Activated CD4-positive, alpha-beta T cell treated with anti-CD3 and anti-CD28 coated beads, Interleukin-2, amount 50 U/mL, for 48 hours (primary cell): ENCODE data around the gene IL18.
"Not testable (repeated sequence)": the region's sequence is repeated elsewhere in the genome, so short reads cannot be mapped to it uniquely, and the experiment has no call there.

ENCODE experiments used
- DNase-seq, 2 experiments: peaks; one replicate each; pipeline ENCODE4 v3.0.0-alpha.2; 2020

IL18 gene

DNA sequence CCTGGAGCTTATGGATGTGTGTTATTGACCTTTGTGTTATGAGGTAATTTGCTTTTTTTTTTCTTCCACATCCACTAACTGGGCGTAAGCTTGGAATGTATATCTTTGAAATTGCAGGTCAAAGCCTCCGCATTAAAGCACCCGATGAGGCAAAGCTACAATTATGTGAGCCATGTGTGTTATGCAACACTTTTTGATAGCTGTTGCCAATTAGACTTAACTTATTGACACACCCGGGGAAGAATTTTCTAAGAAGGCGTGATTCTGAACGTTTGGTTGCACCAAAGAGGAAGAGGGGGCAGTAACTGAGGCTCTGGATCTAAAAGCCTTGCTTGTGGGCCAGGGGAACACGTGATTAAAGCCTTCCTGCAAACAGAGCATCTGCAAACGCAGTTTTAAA is 2.7 kb upstream of the IL18 start:
- no peak for DNase-seq

DNA sequence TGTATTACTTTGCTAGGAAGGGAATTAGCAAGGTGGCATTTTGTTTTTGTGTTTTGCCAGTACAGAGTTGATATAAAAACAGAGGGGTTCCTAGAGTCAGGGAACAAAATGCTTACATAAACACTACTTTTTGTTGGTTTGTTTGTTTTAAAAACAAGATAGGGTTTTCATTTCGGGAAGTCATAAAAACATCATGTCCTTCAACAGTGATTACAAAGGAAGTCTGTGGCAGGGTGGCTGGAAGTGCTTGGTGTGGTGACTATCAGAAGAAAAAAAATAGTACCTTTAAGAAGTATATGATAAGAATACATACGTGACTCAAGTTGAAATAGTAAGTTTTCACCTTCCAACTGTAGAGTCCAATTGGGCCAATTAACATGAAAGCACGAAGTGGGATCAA is 1.2 kb upstream of the IL18 start:
- DNase-seq: no peak

DNA sequence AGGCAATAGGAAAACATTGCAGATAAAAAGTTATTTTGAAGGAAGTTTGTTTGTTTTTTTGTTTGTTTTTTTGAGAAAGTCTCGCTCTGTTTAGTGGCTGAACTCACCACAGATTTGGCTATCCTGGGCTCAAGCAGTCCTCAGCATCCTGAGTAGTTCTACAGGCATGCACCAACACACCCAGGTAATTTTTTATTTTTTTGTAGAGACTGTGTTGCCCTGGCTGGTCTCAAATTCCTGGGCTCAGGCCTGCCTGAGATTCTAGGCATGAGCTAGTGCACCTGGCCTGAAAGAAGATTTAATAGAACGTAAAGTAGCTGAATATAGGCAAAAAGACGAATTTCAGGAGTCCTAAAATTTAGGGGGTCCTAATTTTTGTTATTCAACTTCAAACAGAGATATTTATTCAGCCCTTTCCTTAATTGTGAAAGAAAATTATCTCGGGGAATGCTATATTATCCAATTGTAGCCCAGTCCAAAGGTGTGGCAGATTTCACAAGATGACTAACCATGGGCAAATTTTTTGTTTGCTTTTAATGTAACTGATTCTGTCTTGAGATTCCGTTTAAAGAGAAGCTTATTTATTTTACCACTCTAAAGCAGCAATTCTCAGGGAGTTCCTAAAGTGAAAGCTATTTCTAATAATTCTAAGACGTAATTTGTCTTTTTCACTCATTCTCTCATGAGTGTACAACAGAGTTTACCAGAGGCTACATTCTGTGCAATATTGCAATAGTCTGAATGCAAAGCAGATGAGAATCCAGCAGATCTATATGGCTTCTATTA is 940 bp downstream of the IL18 start:
- no peak for DNase-seq

DNA sequence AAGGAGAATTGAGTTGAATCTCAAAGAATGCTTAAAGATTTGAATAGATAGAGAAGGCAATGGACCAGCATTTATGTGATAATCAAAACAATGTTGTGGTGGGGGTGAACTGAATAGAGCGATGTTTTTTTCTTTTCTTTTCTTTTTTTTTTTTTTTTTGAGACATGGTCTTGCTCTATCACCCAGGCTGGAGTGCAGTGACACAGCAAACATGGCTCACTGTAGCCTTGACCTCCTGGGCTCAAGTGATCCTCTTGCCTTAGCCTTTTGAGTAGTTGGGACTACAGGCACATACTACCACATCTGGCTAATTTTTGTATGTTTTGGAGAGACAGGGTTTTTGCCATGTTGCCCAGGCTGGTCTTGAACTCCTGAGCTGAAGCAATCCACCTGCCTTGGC is 1.7 kb downstream of the IL18 start:
- DNase-seq: not testable (repeated sequence)

DNA sequence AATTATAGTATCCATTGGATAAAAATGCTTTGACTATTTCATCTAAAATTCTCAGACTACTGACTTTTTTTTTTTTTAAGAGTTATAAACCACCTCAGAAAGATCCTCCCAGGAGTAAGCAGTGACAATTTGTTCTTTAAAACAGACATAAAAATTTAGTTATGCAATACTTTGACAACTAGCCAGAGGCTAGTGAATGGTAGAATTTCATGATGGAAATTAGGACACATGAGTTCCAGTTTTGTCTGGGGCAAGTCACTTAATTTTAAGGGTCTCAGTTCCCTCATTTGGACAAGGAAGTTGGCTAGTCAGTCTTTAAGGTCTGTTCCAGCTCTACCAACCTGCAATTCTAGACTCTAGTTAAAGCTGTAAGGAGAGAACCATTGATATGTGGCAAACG is 2.9 kb downstream of the IL18 start:
- no peak for DNase-seq

DNA sequence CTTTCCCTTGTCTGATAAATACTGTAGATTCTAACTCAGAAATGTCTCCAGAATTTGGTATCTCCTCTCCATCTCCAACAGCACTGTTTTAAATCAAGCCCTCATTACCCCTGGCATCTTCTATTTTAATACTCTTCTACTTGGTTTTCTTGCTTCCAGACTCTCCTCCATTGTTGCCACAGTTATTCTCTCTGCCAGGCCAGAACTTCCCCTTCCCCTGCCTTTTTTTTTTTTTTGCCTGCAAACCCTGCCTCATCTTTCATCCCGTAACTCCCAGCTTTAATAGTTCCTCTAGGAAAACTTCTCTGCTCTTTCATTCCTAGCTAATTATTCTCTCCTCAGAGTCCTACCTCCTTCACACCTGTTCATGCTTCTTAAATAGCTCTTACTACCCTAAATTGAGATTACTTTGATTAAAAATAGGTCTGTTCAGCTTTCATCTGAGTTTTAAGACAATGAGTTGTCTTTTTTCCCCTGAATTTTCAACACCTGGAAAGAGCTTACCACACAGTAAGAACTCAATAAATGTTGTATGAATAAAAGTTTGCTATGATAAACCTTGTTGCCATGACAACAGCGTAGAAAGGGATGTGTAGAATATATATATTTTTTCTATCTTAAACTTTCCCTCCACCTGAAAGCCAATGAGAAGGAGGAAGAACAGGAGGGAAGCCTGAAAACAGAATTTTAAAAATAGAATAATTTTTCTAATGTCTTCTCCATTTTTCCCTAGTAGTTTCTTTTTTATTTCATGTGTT is 3.6 kb downstream of the IL18 start:
- no peak for DNase-seq

DNA sequence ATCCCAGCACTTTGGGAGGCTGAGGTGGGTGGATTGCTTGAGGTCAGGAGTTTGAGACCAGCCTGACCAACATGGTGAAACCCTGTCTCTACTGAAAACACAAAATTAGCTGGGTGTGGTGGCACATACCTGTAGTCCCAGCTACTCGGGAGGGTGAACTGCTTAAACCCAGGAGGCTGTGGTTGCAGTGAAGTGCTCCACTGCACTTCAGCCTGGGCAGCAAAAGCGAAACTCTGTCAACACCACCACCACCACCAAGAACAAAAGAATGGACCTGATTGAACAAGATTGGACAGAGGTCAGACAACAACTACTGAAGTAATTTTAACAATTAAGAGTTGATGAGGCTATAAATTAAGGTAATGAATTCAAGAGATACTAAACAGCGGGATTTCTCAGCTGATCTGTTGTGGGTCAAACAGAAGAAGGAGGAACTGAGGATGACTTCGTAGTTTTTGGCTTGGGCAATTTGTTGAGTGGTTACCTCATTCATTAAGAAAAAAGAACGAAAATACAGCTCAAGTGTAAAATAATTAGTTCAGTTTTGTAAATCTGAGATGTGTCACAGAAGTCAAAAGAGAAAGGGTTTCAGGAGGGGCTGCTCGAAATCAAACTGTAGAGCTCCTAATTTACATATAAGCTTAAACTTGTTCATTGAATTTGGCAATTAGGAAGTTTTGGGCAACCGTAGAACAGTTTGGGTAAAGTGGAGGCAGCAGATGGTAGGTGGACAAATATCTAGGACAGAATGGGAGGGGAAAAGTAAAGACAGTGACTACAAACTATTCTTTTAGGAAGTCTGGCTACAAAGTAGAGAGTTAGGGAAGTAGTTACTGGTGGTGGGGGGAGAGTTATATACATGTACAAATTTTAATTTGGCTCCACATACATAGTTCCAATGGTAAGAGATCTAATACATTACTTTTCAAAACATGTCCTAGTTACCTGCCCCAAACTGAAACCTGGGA is 4.5 kb downstream of the IL18 start:
- no peak for DNase-seq

DNA sequence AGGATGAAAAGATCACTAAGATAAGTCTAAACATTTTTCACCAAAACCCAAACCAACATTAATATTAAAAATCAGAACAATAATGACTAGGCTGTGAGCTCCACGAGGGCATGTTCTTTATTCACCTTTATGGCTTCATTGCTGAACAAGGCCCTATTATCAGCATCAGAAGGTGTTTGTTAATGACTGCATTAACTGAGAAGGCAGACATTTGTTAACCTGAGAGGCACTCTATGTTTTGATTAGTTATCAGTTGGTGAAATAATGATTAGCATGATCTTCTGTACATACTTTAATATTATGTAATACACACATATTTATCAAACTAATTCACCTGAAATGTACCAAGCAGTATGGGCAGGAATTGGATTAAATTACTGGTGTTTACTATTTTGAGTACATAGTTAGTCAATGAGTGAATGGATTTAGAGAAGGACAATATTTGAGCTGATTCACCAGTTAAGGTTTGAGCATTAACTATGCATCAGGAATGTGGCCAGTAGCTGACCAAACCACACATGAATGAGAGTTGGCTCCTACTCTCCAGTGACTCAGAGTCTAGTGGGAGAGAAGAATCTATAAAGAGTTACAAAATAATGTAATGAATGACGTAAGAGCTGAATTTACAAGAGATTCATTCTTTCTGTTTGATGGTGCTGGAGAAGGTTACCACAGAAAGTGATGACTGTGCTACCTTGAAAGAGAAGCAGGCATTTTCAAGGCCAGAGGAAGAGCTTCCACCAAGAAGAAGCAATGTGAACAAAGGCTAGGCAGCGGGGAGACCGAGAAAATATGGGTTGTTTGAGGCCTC is 6.7 kb downstream of the IL18 start:
- no peak for DNase-seq

DNA sequence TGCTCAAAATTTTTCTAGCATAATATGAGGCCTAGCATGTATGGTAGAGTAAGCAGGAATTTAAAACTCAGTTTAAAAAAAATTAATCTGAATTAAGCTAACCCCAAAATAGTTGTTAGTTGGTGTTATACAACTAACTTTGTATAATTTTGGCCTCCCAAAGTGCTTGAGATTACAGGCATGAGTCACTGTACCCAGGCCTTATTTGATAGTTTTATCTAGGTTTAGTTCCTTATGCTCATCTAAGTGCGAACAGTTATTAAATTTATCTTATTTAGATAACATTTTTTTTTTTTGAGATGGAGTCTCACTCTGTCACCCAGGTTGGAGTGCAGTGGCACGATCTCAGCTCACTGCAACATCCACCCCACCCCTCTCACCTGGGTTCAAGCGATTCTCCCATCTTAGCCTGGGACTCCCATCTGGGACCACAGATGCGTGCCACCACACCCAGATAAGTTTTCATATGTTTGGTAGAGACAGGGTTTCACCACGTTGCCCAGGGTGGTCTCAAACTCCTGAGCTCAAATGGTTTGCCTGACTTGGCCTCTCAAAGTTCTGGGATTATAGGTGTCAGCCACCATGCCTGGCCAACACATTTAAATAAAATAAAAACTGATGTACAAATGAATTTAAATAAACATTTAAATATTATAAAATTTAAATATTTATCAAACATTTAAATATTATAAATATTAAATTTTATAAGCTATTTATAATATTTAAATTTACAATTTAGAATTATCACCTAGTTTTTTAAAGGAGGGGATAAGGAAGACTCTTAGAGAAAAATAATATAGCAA is 7.5 kb downstream of the IL18 start:
- DNase-seq: no peak

DNA sequence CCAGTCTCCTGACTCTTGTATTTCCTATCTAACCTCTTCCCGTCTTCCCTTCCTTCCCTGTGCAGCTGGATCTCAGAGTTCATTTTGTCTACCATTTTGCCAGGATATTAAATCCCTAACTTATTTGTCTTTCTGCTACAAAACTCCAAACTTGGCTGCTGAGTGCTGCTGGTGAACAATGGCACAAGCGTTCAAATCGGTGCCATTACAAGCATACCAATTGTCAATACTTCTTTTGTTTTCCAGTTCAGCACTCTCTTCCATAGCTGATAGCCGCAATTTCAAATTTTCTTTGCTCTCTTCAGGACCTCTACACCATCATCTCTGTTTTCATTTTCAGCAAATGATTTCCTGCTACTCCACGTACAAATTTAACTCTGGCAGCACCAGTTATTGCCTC is 13.4 kb downstream of the IL18 start:
- DNase-seq: no peak

DNA sequence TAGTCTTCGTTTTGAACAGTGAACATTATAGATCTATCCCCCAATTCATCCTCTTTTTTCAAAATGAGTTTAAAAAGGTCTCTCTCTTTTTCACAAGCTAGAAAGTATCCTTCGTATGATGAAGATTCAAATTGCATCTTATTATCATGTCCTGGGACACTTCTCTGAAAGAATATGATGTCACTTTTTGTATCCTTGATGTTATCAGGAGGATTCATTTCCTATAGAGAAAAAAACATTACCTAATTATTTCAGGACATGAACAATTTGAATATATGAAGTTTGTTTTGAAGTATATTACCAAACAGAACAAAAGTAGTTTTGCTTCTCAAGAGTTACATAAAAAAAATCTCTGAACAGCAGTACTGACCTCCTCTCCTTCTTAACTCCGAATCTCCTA is 20.3 kb downstream of the IL18 start:
- DNase-seq: no peak

DNA sequence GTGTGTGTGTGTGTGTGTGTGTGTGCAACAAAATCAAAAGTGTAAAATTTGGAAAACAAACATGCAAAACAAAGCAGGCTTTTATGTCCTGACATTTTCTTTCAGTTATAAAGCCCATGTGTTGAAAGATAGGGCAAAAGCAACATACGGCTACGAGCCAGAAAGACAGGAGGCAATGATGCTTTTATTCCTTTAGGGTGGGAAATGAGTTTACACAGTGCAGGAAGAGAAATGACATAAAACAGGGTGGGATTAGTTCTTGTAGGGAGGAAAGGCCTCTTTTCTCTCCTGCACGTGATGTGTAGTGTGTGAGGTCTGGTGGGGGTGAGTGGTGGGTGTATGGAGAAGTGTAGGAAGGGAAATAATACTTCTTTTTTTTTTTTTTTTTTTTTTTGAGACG is 29.4 kb downstream of the IL18 start:
- DNase-seq: no peak

DNA sequence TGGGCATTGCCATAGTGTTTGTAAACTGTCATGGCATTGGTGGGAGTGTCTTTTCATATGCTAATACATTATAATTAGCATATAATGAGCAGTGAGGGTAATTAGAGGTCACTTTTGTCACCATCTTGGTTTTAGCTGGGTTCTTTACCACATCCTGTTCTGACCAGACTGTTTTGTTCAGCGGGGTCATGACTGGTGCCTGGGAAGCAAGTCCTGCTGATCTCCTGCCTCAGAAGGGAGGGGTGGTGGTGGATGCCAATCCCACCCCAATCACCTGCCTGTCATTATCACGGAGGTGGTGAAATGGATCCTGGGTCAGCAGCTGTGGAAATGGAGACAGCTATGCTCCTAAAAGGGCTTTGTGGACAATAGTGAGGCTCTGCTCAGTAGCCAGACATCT is 31.2 kb downstream of the IL18 start:
- no peak for DNase-seq

DNA sequence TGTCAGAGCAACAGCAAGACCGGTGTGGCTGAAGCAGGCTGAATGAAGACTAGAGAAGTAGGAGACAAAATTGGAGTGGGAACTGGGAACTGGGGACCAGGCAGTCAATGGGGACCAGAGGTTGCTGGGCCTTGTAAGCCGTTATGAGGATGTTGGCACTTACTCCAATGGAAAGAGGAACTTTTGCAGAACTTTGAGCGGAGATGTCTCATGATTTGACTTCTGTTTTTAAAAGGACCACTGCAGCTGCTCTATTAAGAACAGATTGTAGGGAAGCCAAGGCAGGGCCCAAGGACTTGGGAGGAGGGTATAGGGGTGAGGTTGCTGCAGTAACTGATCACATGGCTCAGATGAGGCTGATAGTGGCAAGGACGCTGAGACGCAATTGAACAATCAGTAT is 34.2 kb downstream of the IL18 start:
- no peak for DNase-seq

DNA sequence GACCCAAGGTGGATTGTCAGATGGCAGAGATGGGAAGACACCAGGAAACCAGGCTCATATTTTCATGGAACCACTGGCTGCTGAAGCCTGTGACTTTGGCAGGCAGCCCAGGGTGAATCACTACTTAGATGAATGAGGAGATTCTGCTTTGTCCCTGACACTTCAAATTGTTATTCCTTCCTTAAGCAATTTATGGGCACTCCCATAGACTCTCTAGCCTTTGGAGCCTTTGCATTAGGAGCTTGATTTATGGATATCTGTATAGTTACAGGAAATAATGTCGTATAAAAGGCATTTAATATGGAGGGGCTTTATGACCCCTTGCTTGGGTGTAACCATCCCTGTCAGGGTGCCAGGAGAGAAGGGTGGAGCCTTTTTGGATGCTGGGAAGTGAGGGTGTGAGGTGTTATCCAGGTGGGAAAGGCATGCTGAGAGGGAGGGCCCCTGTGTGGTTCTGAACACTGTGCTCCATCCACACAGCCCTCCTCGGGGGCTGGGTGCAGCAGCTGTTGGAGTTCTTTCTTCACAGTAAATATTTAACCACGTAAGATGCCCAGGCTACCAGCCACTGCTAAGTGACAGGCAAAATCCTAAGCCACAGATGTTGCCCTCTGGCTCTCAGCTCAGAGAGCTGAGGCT is 35.3 kb downstream of the IL18 start:
- no peak for DNase-seq

DNA sequence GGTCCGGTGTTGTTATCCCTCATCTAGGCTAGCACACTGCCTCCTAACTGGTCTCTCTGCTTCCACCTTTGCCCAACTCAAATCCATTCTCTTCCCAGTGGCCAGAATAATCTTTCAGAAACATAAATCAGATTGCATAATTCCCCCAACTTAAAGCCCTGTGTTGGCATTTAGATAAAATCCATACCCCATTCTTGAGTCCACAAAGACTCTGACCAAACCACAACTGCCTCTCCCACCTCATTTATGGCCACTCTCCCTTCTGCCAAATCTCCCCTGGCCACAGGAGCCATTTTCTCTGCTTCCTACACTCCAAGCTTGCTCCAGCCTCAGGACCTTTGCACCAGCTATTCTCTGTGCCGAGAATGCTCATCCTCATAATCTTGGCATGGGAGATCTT is 36.8 kb downstream of the IL18 start:
- no peak for DNase-seq

DNA sequence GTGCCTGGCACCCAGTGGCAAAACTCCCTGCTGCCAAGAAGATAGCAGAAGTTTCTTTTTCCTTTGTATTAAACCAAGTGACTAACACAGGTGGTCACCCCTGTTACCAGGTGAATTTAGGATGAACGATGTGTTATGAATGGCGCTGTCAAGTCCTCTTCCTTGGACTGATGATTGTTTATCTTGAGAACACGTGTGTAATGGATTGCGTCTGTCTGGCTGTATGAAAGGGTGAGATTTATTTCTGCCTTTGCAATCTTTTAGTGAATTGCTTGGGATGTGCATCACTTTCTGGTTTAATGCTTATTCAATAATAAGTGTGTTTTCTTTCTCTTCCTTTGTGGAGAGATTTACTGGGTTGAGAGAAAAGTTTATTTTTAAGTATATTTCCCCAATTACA is 40.8 kb downstream of the IL18 start:
- no peak for DNase-seq

DNA sequence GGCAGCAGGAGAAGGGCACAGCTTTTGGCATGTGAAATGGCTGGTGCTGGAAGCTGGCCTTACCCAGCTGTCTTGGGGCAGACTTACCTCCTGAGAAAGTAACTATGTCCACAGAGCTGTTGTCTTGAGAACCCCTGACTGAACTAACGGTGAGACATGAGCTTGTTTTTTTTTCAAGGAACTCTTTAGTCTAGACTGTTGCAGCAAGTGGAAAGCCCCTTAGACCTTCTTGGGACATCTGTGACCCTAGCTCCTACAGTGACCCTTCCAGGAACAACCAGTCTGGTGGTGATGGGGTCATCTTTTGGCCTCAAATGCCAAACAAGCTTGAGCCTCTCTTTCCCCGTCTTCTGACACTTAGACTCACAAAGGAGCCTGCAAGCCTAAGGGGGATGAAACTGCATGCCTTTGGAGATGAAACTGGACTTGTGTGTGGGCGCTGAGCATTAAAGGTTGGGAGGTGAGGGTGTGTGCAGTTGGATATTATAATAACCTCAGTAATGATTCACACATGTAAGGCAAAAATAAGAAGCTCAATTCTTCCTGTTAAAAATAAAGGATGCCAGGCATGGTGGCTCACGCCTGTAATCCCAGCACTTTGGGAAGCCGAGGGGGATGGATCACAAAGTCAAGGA is 41.8 kb downstream of the IL18 start:
- DNase-seq: no peak

DNA sequence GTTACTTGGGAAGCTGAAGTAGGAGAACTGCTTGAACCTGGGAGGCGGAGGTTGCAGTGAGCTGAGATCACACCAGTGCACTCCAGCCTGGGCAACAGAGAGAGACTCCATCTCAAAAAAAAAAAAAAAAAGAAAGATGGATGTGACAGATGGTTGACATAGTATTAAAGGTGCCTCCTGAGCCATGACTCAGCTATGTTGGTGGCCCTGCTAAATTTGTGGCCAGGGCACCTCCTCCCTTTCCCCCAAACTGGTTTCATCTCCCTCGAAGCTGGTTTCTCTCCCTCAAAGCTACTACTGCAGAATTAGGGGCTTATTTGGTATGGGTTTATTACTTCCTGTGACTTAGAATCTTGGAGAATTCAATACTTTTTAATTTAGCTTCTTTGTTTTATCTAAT is 45.7 kb downstream of the IL18 start:
- DNase-seq: no peak

DNA sequence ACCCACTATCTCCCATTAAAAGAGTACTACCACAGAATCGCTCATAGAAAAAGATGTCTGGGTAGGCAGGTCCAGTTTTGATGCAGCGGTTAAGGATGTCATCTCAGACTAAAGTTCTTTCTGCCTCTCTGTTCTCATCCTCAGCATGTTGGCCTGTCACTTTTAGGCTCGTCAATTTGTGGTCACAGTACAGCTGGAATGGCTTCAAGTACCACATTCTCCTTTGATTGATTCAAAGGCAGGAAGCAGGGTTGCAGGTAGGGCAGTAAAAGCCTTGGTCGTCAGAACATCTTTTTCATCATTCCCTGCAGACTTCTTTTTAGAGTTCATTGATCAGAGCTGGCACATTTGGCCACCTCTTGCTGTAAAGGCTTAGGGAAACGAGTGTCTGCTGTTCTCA is 48.5 kb downstream of the IL18 start:
- no peak for DNase-seq

DNA sequence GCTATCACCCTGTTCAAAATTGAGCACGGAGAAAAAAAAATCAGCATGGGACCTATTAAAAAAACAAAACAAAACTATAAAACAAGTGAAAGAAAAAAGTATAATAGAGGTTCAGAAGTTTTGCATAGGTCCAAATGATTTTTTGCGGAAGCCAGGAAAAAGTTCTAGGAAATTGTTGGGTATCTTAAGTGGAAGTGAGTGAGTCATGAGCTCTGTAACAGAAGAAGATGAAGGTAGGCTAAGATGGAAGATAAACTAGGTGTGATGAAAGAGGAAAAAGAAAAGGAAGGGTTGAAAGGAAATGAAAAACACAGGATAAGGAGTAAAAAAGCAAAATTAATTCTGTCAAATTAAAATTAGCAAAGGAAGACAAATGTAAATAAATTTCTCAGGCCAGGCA is 49.4 kb downstream of the IL18 start:
- DNase-seq: no peak
